PC-9 (cell line): ENCODE data around the gene LRSAM1. TPM values are rescaled to one million over a fixed set of nuclear protein-coding genes. Genes with fewer than 3 reads are reported as not detected.

Experiments used
- BruUV-seq: library from RNA; stranded (reverse); fragments of 400-500 nt; replicated peaks from 2 replicates; lab custom pipeline; 2021; lab: Mats Ljungman, UMichigan
- CTCF ChIA-PET: fragments of 300-600 bp; sonication (Branson Sonifier 250); formaldehyde crosslinking; loops from one replicate; lab custom pipeline; 2022; ENCODE audit warnings: antibody characterized with exemption; lab: Charles Lee
- POLR2A ChIA-PET: fragments of 300-600 bp; sonication (Branson Sonifier 250); formaldehyde crosslinking; loops from one replicate; lab custom pipeline; 2022; ENCODE audit warnings: antibody characterized with exemption; ENCODE audit not compliant: unreplicated experiment; lab: Charles Lee
- DNase-seq, 2 experiments: peaks; one replicate each; pipeline versions ENCODE4 v3.0.0 to v3.0.0-alpha.2; 2015 to 2022; ENCODE audit warnings: mixed read lengths in 1 of 2
- H2AFZ ChIP-seq: fragments of 200-600 bp; sonication (generic); 2 replicates; pipeline ENCODE4 v1.8.1; 2017; ENCODE audit warnings: antibody characterized with exemption
- H3F3A ChIP-seq: fragments of 200-600 bp; sonication (generic); 2 replicates; pipeline ENCODE4 v1.8.1; 2017; ENCODE audit warnings: antibody characterized with exemption, mild to moderate bottlenecking, low read depth; ENCODE audit not compliant: insufficient read depth
- H3K27ac ChIP-seq: fragments of 200-600 bp; sonication (generic); 2 replicates; pipeline ENCODE4 v1.6.1; 2016; ENCODE audit warnings: mixed run types
- H3K27me3 ChIP-seq: fragments of 200-600 bp; sonication (generic); 2 replicates; pipeline ENCODE4 v1.6.1; 2016; ENCODE audit warnings: low read depth, mixed run types; ENCODE audit not compliant: insufficient read depth
- H3K36me3 ChIP-seq: fragments of 200-600 bp; sonication (generic); 2 replicates; pipeline ENCODE4 v1.6.1; 2016; ENCODE audit warnings: low read depth, mixed run types
- H3K4me1 ChIP-seq: fragments of 200-600 bp; sonication (generic); replicated peaks from 2 replicates; pipeline ENCODE4 v1.6.1; 2016; ENCODE audit warnings: mixed run types; ENCODE audit not compliant: insufficient read depth
- H3K4me2 ChIP-seq: fragments of 200-600 bp; sonication (generic); 2 replicates; pipeline ENCODE4 v1.6.1; 2017; ENCODE audit warnings: mixed run types
- H3K4me3 ChIP-seq: fragments of 200-600 bp; sonication (generic); 2 replicates; pipeline ENCODE4 v1.6.1; 2016; ENCODE audit warnings: mixed run types
- H3K79me2 ChIP-seq: fragments of 200-600 bp; sonication (generic); 2 replicates; pipeline ENCODE4 v1.6.1; 2017; ENCODE audit warnings: low read depth, mixed run types
- H3K9me2 ChIP-seq: fragments of 200-600 bp; sonication (generic); 2 replicates; pipeline ENCODE4 v1.8.1; 2017; ENCODE audit warnings: mild to moderate bottlenecking; ENCODE audit not compliant: insufficient read depth
- H3K9me3 ChIP-seq: fragments of 200-600 bp; sonication (generic); 2 replicates; pipeline ENCODE4 v1.8.1; 2016; ENCODE audit warnings: low read depth; ENCODE audit not compliant: insufficient read depth
- H4K20me1 ChIP-seq: fragments of 200-600 bp; sonication (generic); 2 replicates; pipeline ENCODE4 v1.8.1; 2017; ENCODE audit not compliant: insufficient read depth
- CTCF ChIP-seq: fragments of 200-600 bp; sonication (generic); conservative IDR thresholded peaks from 2 replicates; pipeline ENCODE4 v1.6.1; 2017; ENCODE audit warnings: mixed run types, antibody characterized with exemption, mild to moderate bottlenecking, moderate library complexity
- EZH2 ChIP-seq: fragments of 200-600 bp; sonication (generic); IDR thresholded peaks from 2 replicates; pipeline ENCODE4 v1.8.0; 2017; ENCODE audit warnings: antibody characterized with exemption, low read depth
- intact Hi-C: fragments of 100-400 bp; cut with micrococcal nuclease; formaldehyde crosslinking; loops from one replicate; pipeline ENCODE4 v1.10.0; 2022; ENCODE audit not compliant: unreplicated experiment
- total RNA-seq: library from RNA; stranded (reverse); gene quantifications from 2 replicates; pipeline ENCODE4 v1.2.3, GENCODE V29; 2021

LRSAM1 gene
- total RNA-seq, 1 experiment from 2014 or later, result 44.0 TPM

DNA sequence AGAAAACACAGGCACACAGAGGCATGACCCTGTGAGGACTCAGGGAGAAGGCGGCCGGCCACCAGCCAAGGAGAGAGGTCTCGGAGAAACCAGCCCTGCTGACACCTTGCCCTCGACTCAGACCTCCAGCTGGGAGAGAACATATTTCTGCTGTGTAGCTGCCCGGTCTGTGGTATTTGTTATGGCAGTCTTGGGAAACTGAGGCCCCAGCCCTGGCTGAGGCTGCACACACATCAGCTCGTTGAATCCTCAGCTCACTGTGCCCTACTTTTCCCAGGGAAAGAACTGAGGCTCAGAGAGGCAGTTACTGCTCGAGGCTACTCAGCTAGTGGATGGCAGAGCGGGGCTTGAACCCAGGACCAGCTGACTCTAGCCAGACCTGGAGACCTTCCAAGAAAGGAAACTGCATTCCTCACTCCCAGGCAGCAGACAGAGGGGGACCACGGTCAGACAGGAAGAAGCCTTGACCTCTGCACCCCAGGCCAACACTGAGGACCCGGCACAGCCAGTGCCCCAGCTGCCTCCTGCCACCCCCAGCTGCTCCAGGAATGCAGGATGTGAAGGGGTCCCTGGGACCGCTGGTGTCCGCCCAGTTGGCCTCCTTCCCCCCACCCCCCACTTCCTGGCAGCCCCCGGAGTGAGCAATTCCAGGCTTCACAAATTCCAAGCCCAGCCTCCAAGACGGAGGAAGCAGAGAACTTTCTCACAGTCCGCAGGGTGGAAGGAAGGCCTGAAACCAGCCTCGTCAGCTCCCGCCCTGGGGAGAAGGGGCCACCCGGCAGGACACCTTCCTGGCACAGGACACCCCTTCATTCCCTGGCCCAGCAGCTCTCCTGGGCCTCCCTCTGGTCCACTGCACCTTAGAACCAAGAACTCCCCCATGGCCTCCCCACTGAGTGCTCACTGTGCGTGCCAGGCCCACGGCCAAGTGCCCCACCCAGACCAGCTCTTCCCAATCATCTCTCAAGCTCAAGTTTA is 69.9 kb downstream of the LRSAM1 start:
- H3K27ac ChIP-seq, result peak overlapping the region; percentile 86
- H4K20me1 ChIP-seq, result no peaks in the 10 kb centered on the region
- H3K27me3 ChIP-seq, result no peaks in the 10 kb centered on the region
- POLR2A ChIA-PET, result interaction anchor here (0.6 to 1.4 kb wide), 7 partner anchors 24 to 577 kb away, joined by 3 to 23 read pairs (median 4); no protein-coding TSS in a partner anchor
- peaks cover 33% of the 10 kb centered on the region for H3K79me2 ChIP-seq
- H3K4me1 ChIP-seq, result peaks cover 54% of the 10 kb centered on the region
- no peak for DNase-seq
- H3F3A ChIP-seq, result peaks cover 86% of the 10 kb centered on the region
- peaks cover 14% of the 10 kb centered on the region for H3K9me3 ChIP-seq
- H3K9me2 ChIP-seq, result no peaks in the 10 kb centered on the region
- CTCF ChIA-PET, result interaction anchor here (0.6 to 1.2 kb wide), 4 partner anchors 18 to 86 kb away, joined by 3 to 5 read pairs (median 4); no protein-coding TSS in a partner anchor
- H3K36me3 ChIP-seq, result peaks cover 42% of the 10 kb centered on the region
- BruUV-seq, result TSS peak; percentile 13
- TF ChIP-seq EZH2 (no peak), CTCF (no peak)
- H3K4me2 ChIP-seq, result peak overlapping the region; percentile 69
- intact Hi-C loops, result no loop called here
- no peak overlapping the region for H3K4me3 ChIP-seq
- no peak overlapping the region for H2AFZ ChIP-seq

DNA sequence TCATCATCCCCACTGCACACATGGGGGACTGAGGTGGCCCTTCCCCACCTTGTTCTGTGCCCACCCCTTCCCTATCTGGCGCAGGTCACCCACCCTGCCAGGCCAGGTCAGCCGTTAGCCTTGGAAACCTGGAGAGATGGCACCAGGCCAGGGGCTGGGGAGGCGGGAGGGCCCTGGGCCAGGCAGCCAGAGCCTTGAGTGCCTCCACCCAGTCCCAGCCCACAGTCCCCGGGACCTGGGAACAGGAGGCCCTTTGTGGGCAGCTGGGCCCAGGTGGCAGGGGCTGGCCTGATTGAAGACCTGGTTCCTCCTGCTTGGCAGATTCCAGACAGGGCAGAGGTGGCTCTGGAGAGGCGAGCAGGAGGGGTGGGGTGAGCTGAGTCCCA is 70.6 kb downstream of the LRSAM1 start:
- Histone ChIP-seq H3K4me3 (no peak overlapping the region), H3K79me2 (peaks cover 33% of the 10 kb centered on the region), H3K4me2 (peak overlapping the region; percentile 69), H3K27me3 (no peaks in the 10 kb centered on the region), H3K36me3 (peaks cover 43% of the 10 kb centered on the region), H3K9me3 (peaks cover 19% of the 10 kb centered on the region), H3K27ac (peak overlapping the region; percentile 86), H3F3A (peaks cover 82% of the 10 kb centered on the region), H2AFZ (no peak overlapping the region), H3K4me1 (peaks cover 54% of the 10 kb centered on the region), H3K9me2 (no peaks in the 10 kb centered on the region), H4K20me1 (no peaks in the 10 kb centered on the region)
- peak; percentile 88 to 98 for DNase-seq
- POLR2A ChIA-PET, result interaction anchor here (0.5 to 1.4 kb wide), 8 partner anchors 40 to 576 kb away, joined by 3 to 23 read pairs (median 4); partner anchors contain the start of gene NAIF1
- CTCF ChIA-PET, result interaction anchor here (0.5 to 1.3 kb wide), 6 partner anchors 18 to 167 kb away, joined by 3 to 5 read pairs (median 4); no protein-coding TSS in a partner anchor
- no peak for TF ChIP-seq EZH2
- TF ChIP-seq CTCF, result no peak
- no TSS peak for BruUV-seq
- intact Hi-C loops, result loop anchor here (1.0 kb wide), 5 partner anchors 15 to 57 kb away; no protein-coding TSS in a partner anchor

DNA sequence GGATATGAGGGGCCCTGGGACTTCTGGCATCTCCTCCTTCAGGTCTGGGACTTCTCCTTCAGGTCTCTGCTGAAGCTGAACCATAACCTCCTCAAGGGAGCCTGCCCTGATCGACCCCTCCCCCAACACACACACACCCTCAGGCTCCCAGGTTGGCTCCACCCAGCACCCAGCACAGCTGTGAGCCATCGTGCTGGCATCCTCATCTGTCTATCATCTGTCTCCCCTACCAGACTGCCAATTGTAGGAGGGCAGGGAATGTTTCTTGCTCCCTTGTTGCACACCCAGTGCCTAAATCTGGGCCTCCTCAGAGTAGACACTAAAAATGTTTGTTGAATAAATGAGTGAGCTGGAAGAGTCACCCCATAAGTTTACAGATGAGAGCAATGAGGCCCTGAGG is 71.4 kb downstream of the LRSAM1 start:
- Histone ChIP-seq H3K9me3 (peaks cover 19% of the 10 kb centered on the region), H3K27ac (peak overlapping the region; percentile 86), H3K27me3 (no peaks in the 10 kb centered on the region), H3K4me3 (no peak overlapping the region; the same call in 1 of the 2 replicates), H3K4me1 (peaks cover 54% of the 10 kb centered on the region), H2AFZ (no peak overlapping the region), H3K79me2 (peaks cover 31% of the 10 kb centered on the region), H4K20me1 (no peaks in the 10 kb centered on the region), H3K4me2 (peak overlapping the region; percentile 69), H3K36me3 (peaks cover 41% of the 10 kb centered on the region), H3F3A (peaks cover 73% of the 10 kb centered on the region), H3K9me2 (no peaks in the 10 kb centered on the region)
- DNase-seq, result peak; percentile 87 to 90
- intact Hi-C loops, result loop anchor here (1.0 kb wide), 5 partner anchors 15 to 57 kb away; no protein-coding TSS in a partner anchor
- no TSS peak for BruUV-seq
- no peak for TF ChIP-seq EZH2
- ChIA-PET POLR2A (interaction anchor here (0.5 to 0.6 kb wide), 2 partner anchors 36 to 545 kb away, joined by 3 to 5 read pairs; partner anchors contain the start of gene NAIF1), CTCF (interaction anchor here (0.5 to 1.3 kb wide), 6 partner anchors 19 to 581 kb away, joined by 3 to 4 read pairs (median 4); no protein-coding TSS in a partner anchor)
